Activated CD4-positive, CD25-positive, alpha-beta regulatory T cell treated with anti-CD3 and anti-CD28 coated beads, Interleukin-2, amount 50 U/mL, for 16 hours (primary cell): ENCODE measurements around the gene ADGRV1.
"Not testable (repeated sequence)": the region's sequence is repeated elsewhere in the genome, so short reads cannot be mapped to it uniquely, and the experiment has no call there.

ENCODE experiments used
- DNase-seq: peaks from one replicate; pipeline ENCODE4 v3.0.0-alpha.2; 2020; ENCODE audit warnings: low read depth, low spot score

The ADGRV1 gene

DNA sequence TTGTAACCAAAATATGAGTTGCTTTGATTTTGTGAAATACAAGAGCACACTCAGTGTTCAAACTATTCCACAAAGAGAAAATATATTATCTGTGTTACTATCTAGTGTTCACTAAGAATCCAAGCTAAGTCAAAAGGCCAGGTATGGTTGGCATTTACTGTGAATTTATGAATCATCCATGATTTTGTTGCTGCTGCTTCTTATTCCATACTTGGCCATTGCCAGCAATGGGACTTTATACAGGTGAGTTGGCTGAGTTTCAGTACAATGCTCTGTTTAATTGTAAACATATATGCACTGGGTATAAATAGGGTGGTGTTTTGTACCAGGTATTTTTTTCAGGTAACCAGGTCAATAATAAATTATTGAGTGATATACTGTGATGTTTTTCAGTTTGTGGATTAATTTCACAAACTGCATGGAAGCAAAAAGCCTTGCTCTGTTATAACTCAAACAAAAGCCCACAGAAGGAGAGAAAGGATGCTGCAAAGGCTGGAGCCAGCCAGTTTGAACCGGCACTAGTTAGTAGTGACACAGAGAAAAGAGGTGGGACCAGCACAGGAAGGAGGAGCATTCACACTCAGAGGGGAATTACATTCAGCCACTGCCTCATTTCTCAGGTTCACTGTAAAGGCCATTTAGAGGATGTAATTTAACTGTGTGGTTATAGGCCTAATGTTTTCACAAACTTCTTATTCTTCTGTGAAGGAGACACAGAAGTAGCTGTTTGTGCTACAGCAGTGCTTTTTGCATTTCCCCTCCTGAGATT, 381.8 kb downstream of the ADGRV1 start:
- no peak for DNase-seq

- DNase-seq, result no peak
Observed at GRCh38 chr5:90941002-90941720, 382.6 kb downstream of the ADGRV1 start.

DNA sequence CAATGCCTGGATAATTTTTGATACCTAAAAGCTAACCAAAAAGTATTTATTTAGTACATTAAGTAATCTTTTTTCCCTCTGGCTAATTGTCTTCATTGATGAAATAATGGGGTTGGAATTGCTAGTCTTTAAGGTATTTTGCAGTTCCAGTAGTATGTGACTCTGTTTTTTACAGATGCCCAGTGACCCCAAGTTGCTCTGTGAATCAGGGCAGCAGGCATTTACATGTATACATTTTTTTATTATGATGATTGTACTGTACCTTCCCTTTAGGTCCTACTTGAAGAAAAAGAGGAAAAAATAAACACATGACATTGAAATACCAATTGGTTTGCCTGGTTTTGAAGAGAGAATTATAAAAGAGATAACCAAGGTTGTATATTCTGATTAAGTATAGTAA, 385.5 kb downstream of the ADGRV1 start:
- DNase-seq, result no peak

- DNase-seq, result no peak
Observed at GRCh38 chr5:90947667-90948066, 389.1 kb downstream of the ADGRV1 start.

- DNase-seq, result no peak
Observed at GRCh38 chr5:90948969-90949368, 390.4 kb downstream of the ADGRV1 start.

GRCh38 chr5:90949469-90950358, 391.1 kb downstream of the ADGRV1 start:
- DNase-seq, result no peak

DNA sequence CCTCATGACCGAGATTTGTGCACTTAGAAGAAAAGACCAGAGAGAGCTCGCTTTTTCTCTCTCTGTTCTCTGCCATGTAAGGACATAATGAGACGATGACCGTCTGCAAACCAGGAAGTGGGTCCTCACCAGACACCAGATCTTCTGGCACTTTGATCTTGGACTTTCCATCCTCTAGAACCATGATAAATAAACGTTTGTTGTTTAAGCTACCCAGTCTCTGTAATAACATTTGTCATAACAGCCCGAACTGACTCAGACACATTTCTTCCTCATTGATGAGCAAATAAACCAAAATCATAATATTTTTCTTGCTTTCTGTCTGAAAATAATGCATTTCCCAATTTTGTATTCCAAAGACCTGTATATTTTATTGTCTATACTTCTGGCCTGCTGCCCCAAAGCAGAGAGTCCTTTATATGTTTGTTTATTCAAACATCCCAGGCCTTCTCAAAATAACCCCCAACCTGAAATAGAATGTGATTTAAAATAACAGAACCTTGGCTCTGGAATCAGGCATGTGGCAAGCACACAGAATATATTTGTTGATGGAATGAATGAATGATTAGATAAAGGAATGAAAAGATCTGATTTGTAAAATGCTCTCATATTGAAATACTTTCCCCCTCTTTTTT, 396.5 kb downstream of the ADGRV1 start:
- DNase-seq, result no peak

DNA sequence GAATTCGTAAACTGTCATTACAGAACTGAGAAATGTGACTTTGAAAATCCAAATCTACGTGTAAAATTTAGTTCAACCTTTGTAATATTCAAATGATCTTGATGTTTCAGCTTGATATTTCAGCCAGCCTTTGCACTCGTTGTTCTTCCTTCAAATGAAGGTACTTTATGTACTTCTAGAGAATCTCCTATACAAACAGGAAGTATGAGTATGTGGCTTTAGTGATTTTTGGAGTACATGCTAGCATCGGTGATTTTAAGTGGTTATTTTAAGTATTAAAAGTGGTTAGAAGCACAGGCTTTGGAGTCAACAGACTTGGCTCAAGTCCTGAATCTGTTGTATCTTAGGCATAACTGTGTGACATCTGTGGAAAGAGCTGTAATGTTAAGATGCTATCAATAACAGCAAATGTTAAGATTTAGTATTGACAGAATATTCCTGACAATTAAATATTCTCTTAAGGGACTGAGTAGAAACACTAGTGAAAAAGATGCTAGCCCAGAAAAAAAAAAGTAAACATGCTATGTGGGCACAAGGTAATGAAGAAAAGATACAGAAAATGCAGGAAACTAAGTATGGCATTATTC, 398.0 kb downstream of the ADGRV1 start:
- no peak for DNase-seq

- no peak for DNase-seq
Observed at GRCh38 chr5:90957906-90958305, 399.3 kb downstream of the ADGRV1 start.

GRCh38 chr5:90959262-90959661, 400.7 kb downstream of the ADGRV1 start:
- DNase-seq, result no peak

DNA sequence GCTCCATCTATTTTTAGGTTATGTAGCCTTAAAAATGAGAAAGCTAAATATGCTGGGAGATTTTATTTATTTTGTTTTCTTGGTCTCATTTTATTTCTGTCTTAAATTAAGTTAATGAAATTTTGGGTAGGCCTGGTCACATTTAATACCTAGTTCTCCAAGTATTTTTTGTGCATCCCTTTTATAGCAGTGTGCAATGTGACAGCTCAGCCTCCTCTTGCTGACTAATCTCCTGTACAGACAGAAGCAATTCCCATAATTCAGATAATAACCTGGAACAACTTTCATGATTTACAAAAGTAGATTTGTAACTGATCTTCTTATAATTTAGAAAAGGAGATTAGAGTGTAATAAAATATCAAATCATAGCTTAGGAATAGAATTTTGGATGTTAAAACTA, 403.9 kb downstream of the ADGRV1 start:
- no peak for DNase-seq

GRCh38 chr5:90965110-90965685, 406.6 kb downstream of the ADGRV1 start:
- DNase-seq, result no peak

DNA sequence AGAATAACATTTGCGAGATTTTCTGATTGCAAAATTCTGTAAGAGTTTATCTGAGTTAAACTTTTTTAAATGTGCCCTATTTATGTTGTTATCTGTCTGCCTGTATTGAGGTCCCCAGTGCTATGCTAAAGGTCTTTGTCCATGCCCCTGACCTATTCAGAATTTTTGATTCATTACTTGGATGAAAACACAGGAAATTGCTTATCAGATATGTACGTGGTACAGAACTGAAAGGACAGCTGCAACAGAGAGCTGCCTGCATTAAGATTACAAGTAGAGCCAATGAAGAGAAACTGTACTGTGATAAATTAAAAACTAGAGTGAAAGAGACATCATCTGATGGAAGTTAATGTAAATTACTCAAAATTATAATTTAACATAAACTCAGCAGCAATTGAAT, 408.8 kb downstream of the ADGRV1 start:
- no peak for DNase-seq

DNA sequence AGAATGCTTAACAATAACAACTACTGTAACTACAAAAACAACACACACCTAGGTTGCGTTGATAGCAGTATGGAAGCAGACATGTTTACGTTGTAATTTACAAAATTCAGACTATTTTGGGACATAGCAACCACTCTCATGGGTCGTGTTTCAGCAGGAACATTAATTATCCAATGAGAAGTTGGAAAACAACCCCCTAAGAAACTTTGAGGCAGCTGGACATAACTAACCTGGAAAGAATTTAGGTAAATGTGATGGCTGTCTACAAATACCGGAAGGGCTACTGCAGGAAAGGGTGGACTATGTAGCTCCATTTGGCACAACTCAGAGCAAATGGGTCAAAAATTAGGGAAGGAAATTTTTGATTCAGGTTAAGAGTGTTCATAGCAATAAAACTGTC, 409.3 kb downstream of the ADGRV1 start:
- DNase-seq, result no peak

DNA sequence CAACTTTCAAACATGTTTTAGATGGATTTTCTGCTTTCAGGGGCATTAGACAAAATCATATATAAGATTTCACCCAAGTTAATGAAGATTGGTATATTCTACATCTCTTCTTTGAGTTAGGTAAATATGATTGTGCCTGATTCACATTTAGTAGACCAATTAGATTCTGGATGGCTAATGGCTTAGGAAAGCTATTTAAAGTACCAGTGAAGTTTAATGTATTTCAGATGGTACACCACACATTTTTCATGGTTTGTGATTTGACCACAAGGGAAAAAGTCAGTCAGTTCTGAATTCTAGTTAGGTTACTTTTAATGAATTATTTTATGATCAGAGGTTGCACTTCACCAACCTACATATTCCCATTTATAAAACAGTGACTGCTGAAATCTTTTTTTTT, 409.7 kb downstream of the ADGRV1 start:
- no peak for DNase-seq

DNA sequence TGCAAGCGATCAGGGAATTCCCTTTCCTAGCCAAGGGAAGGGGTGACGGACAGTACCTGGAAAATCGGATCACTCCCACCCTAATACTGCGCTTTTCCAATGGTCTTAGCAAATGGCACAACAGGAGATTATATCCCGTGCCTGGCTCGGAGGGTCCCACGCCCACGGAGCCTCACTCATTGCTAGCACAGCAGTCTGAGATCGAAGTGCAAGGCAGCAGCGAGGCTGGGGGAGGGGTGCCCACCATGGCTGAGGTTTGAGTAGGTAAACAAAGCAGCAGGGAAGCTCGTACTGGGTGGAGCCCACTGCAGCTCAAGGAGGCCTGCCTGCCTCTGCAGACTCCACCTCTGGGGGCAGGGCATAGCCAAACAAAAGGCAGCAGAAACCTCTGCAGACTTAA, 411.3 kb downstream of the ADGRV1 start:
- not testable (repeated sequence) for DNase-seq

- no peak for DNase-seq
Observed at GRCh38 chr5:90981177-90981576, 422.6 kb downstream of the ADGRV1 start.

- no peak for DNase-seq
Observed at GRCh38 chr5:90981821-90982220, 423.2 kb downstream of the ADGRV1 start.

DNA sequence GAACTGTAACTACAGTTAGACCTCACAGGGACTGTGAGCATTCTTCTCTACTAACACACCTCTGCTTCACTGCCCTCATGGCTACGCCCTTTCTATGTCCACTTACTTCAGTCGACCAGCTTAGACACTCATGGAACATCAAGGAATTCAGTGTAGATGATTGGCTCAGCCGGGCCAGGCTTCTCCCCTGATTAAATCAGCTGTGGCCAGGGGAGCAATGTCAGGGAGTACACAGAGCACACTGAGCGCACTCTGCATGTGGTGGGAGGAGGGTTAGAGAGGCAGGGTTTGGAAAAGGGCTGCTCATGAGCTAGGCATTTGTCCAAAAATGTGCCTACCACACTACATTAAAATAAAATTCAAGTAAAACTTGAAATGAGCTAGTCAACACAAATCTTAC, 424.0 kb downstream of the ADGRV1 start:
- DNase-seq, result no peak

GRCh38 chr5:90983148-90983547, 424.6 kb downstream of the ADGRV1 start:
- DNase-seq, result no peak

GRCh38 chr5:90983711-90984124, 425.1 kb downstream of the ADGRV1 start:
- DNase-seq, result no peak
